DMS153 (cell line): Measurements from ENCODE around the gene KCNT2.
"Not testable (repeated sequence)": the region's sequence is repeated elsewhere in the genome, so short reads cannot be mapped to it uniquely, and the experiment has no call there.

Experiments
- DNase-seq: peaks from one replicate; lab custom pipeline; 2025; lab: John Stamatoyannopoulos, UW

Gene KCNT2

GRCh38 chr1:196515904-196516303, 92.3 kb downstream of the KCNT2 start:
- DNase-seq: no peak

GRCh38 chr1:196513821-196514220, 94.4 kb downstream of the KCNT2 start:
- DNase-seq: no peak

- no peak for DNase-seq
Observed at GRCh38 chr1:196510451-196510850, 97.8 kb downstream of the KCNT2 start.

- DNase-seq: not testable (repeated sequence)
Observed at GRCh38 chr1:196504224-196504623, 104.0 kb downstream of the KCNT2 start.

GRCh38 chr1:196502437-196502836, 105.8 kb downstream of the KCNT2 start:
- DNase-seq: no peak

- no peak for DNase-seq
Observed at GRCh38 chr1:196501760-196502428, 106.3 kb downstream of the KCNT2 start.

- no peak for DNase-seq
Observed at GRCh38 chr1:196497817-196498216, 110.4 kb downstream of the KCNT2 start.

- DNase-seq: no peak
Observed at GRCh38 chr1:196494766-196495165, 113.5 kb downstream of the KCNT2 start.

- no peak for DNase-seq
Observed at GRCh38 chr1:196493881-196494280, 114.4 kb downstream of the KCNT2 start.

- DNase-seq: no peak
Observed at GRCh38 chr1:196488579-196488978, 119.7 kb downstream of the KCNT2 start.

- DNase-seq: no peak
Observed at GRCh38 chr1:196486346-196486745, 121.9 kb downstream of the KCNT2 start.

GRCh38 chr1:196481616-196482015, 126.6 kb downstream of the KCNT2 start:
- no peak for DNase-seq

- DNase-seq: no peak
Observed at GRCh38 chr1:196477262-196477661, 131.0 kb downstream of the KCNT2 start.

- DNase-seq: no peak
Observed at GRCh38 chr1:196467230-196467925, 140.9 kb downstream of the KCNT2 start.

- DNase-seq: no peak
Observed at GRCh38 chr1:196466654-196467053, 141.6 kb downstream of the KCNT2 start.

- no peak for DNase-seq
Observed at GRCh38 chr1:196466166-196466565, 142.1 kb downstream of the KCNT2 start.

- DNase-seq: no peak
Observed at GRCh38 chr1:196464480-196464941, 143.7 kb downstream of the KCNT2 start.

GRCh38 chr1:196462086-196462485, 146.2 kb downstream of the KCNT2 start:
- no peak for DNase-seq

- no peak for DNase-seq
Observed at GRCh38 chr1:196461521-196461920, 146.7 kb downstream of the KCNT2 start.

GRCh38 chr1:196459383-196459782, 148.9 kb downstream of the KCNT2 start:
- no peak for DNase-seq

GRCh38 chr1:196454792-196455191, 153.4 kb downstream of the KCNT2 start:
- DNase-seq: no peak

- no peak for DNase-seq
Observed at GRCh38 chr1:196451103-196451502, 157.1 kb downstream of the KCNT2 start.
